HG03342 (cell line): ENCODE data around the gene ZBTB43.
"Not testable (repeated sequence)": the region's sequence is repeated elsewhere in the genome, so short reads cannot be mapped to it uniquely, and the experiment has no call there.

Experiments used
- ATAC-seq: cut with Tn5 transposase; IDR thresholded peaks from one replicate; pipeline ENCODE4 v1.9.1; 2021; ENCODE audit warnings: mild to moderate bottlenecking, moderate library complexity; ENCODE audit not compliant: unreplicated experiment

The ZBTB43 gene

DNA sequence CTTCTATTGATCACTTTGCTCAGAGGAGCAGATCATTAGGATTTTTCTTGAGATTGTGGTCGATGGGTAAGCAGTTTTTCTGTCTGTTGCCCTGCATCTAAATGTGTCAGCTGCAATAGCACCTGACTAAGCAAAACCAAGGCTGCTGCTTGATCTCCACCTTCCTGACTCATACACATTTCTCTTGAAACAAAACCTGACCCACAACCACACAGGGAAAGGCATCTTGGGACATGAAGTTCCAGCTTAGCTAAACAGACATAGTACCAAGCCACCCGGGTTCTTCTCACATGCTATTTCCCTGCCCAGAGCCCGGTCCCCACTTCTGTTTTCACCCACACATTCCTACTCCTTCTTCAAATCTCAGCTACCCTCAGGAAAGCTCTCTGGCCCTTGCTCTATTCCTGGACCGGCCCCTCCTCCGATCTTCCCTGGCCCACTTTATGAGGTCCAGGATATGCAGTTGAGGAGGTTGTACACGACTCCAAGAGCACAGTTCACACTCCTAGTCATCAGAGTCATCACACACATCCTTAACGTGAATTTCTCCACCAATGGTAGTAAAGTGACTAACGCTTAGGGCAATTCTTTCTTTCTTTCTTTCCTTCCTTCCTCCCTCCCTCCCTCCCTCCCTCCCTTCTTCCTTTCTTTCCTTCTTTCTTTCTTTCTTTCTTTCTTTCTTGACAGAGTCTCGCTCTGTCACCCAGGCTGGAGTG lies 16.0 kb upstream of the ZBTB43 start:
- ATAC-seq: no peak

DNA sequence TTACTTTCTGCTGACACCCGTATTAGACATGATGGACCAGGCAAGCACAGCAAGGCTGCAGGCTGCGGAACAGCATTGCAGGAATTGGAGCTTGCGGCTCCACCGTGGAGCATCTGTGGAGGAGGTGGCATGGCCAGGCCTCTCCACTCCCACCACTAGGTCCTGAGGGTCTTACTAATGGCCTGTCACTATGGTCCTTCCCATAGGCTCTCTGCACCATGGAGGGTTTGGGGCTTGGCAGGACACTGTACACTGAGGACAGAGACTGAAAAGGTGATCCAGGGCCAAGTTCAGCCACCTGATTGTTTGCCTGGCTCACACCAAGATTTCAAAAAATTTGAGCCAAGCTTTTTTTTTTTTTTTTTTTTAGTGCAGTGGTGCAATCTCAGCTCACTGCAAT lies 14.3 kb upstream of the ZBTB43 start:
- no peak for ATAC-seq

GRCh38 chr9:126791406-126792230 lies 13.2 kb upstream of the ZBTB43 start:
- no peak for ATAC-seq

DNA sequence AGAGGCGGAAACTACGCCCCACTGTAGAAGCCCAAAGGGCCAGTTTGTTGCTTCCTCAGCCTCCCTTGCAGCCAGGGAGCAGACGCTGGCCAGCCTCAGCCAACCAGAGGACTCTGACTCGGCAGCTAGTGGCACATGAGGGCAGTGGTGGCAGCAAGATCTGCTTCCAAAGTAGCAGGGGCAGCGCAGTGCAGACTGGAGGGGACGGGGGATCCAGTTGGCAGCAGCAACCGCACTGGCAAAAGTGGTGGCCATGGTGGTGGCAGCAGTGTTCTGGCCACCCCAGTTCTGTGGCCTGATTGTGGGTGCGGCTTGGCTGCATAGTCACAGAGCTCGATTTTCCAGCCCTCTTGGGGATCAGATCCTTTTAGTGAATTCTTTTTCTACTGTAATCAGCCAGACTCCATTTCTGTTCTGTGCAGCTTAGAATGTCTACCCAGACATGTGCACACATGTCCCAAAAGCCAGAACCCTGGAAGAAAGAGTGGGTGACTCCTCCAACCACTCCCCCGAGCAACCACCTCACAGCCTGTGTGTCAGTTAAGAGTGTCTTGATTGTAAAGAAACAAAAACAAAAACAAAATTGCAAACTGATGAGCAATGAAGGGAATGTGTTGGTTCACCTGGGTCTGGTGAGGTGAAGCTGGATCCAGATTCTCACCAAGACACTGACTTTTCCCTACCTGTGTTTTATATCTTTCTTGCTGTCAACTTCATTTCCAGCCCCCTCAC lies 11.0 kb upstream of the ZBTB43 start:
- no peak for ATAC-seq

DNA sequence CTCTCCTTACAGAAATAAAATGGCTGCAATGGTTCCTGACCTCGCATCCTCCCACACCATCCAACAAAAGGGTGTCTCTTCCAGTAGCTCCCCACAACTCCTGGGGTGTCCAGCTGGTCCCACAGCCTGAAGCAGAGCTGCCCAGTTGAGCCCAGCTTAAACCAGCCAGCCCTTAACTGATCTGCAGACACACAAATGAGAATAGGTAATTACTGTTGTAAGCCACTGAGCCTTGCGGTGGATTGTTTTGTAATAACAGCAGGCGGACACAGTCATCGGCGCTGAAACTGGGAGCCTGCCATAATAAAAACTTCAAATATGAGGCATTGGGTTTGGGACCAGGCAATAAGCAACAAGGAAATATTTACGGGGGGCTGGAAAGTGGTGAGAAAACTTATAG lies 10.4 kb upstream of the ZBTB43 start:
- ATAC-seq: no peak

DNA sequence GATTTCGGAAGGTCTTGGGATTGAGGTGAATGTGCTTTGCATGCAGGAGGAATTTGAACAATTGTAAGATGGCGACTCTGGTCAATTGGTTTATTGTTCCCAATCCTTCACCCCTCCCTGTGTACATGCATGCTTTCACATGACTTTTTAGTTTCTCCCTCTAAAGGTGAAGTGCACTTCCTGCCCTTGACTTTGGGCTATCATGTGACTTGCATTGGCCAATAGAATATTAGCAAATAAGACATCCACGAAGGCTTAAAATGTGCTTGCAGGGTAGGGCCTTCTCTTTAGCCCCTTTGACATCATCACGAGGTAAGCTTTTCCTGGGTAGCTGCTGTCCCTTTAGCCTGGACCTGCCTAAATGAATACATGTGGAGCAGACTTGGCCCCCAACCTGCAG lies 8.1 kb upstream of the ZBTB43 start:
- ATAC-seq: no peak

DNA sequence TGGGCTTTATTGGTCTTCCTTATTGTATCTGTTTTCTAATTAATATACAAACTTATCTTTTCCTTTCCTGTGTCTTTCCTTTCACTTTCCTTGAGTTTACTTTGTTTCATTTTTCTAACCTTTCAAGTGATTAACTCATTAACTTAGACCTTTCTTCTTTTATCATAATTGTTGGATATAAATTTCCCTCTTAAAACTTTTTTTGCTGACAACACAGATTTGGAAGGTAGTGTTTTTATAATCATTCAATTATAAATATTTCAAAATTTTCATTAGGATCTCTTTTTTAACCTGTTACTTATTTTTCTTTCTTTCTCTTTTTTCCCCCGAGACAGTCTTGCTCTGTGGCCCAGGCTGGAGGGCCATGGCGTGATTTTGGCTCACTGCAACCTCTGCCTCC lies 6.9 kb upstream of the ZBTB43 start:
- ATAC-seq: no peak

DNA sequence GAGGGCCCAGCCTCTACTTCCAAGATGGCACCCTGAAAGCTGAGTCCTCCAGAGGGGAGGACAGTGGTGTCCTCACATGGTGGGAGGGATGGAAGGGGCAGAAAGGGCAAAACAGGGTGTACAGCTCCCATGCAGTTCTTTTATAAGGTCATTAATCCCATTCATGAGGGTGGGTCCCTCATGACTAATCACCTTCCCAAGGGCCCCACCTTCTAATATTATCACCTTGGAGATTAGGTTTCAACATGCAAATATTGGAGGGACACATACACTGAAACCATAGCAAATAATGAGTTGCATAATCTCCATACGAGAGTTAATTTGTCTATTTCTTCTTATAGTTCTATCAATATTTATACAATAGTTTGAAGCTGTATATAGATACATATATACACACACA lies 5.8 kb upstream of the ZBTB43 start:
- no peak for ATAC-seq

GRCh38 chr9:126802318-126803059 lies 2.4 kb upstream of the ZBTB43 start:
- no peak for ATAC-seq

DNA sequence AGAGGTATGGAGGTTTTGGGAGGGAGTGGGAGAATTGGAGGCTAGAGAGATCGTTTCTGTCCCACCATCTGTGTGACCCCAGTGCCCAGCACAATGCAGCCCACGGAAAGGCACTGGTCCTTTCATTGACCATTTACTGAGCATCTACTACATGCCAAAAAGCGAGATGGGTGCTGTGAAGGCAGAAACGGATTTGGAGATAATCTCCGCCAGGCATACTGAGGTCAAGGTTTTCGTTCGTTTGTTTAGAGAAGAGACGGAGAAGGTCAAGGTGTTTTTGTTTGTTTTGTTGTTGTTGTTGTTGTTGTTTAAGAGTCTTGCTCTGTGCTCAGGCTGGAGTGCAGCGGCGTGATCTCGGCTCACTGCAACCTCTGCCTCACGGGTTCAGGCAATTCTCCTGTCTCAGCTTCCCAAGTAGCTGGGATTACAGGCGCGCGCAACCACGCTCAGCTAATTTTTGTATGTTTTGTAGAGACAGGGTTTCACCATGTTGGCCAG lies 593 bp upstream of the ZBTB43 start:
- no peak for ATAC-seq

GRCh38 chr9:126805554-126806262 lies 868 bp downstream of the ZBTB43 start:
- ATAC-seq: peak; percentile 76

GRCh38 chr9:126806336-126806735 lies 1.5 kb downstream of the ZBTB43 start:
- ATAC-seq: no peak

- ATAC-seq: no peak
Measured at GRCh38 chr9:126809068-126809467, 4.2 kb downstream of the ZBTB43 start.

- not testable (repeated sequence) for ATAC-seq
Measured at GRCh38 chr9:126810221-126810620, 5.4 kb downstream of the ZBTB43 start.

DNA sequence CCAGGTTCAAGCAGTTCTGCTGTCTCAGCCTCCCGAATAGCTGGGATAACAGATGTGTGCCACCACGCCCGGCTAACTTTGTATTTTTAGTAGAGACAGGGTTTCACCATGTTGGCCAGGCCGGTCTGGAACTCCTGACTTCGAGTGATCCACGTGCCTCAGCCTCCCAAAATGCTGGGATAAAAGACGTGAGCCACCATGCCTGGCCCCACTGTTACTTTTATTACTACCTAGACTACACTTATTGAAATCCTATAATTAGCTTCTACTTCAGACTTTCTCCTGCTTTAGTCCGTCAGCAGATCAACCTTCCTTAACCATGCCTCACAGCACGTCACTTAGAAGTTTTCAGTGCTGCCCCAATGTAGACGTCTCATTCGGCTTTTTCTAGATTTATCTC lies 8.2 kb downstream of the ZBTB43 start:
- no peak for ATAC-seq

GRCh38 chr9:126814091-126814490 lies 9.3 kb downstream of the ZBTB43 start:
- no peak for ATAC-seq

DNA sequence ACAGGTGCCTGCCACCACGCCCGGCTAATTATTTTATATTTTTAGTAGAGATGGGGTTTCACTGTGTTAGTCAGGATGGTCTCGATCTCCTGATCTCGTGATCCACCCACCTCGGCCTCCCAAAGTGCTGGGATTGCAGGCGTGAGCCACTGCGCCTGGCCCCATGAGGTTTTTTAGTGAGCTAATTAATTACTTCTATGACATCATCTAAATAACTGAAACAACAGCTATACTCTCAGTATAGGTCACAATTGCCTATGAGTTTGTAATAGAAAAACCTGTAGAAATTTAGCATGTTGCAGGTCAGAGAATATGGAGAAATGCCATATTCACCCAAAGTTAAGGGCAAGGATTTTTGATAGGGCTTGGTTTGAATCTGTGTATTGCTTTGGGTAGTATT lies 12.8 kb downstream of the ZBTB43 start:
- ATAC-seq: not testable (repeated sequence)

DNA sequence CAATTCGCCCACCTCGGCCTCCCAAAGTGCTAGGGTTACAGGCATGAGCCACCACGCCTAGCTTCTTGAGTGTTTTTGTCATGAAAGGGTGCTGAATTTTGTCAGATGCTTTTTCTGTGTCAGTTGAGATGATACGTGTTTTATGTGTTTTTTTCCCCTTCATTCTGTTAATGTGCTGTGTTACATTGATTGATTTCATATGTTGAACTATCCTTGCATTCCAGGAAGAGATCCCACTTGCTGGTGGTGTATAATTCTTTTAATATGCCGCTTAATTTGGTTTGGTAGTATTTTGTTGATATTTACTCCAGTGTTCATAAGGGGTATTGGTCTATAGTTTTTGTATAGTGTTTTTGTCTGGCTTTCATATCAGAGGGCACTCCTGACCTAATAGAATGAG lies 13.6 kb downstream of the ZBTB43 start:
- no peak for ATAC-seq

- ATAC-seq: no peak
Measured at GRCh38 chr9:126819482-126819881, 14.6 kb downstream of the ZBTB43 start.

DNA sequence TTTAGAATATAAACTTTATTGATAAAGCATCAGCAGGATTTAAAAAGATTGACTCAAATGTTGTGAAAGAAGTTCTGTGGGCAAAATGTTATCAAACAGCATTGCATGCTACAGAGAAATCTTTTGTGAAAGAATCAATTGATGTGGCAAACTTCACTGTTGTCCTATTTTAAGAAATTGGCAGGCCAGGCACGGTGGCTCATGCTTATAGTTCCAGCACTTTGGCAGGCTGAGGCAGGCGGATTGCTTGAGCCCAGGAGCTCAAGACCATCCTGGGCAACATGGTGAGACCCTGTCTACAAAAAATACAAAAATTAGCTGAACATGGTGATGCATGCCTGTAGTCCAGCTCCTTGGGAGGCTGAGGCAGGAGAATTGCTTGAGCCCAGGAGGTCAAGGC lies 17.4 kb downstream of the ZBTB43 start:
- ATAC-seq: no peak
